ENCODE results near the gene MAPT. TPM values are rescaled to one million over a fixed set of nuclear protein-coding genes. Genes with fewer than 3 reads are reported as not detected.

MAPT gene
- total and polyA plus RNA-seq, 2 of the 4 experiments (the other 2 are of a cell fraction): 0.18 to 0.19 TPM

DNA sequence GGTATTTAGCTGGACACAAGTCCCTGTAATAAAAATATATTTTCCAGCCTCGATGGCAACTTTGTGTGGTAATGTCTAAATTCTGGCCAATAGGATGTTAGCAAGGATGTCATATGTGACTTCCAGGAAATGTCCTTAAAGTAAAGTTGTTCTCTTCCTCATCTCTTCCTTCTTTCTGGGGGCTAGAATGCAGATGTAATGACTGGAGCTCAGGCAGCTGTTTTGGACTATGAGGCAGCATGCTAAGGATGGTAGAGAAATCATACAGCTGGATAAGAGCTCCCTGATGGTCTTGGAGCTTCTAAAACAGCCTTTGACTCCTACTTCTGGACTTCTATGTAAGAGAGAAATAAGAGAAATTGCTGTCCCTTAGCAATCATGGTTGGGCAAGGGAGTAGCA is 16.9 kb upstream of the MAPT start:
- H2BK120ac ChIP-seq (ENCODE audit: low read depth, low read length): no peak overlapping the region
- H3K4me2 ChIP-seq (ENCODE audit: low read depth, low read length): no peak overlapping the region

More for the DNA sequence above, 16.9 kb upstream of the MAPT start:
- Histone ChIP-seq H3K79me1 (ENCODE audit: low read depth in 1 of 2, low read length in 2 of 2) (no peaks in the 10 kb centered on the region), H3K14ac (replicated peaks; ENCODE audit: low read depth, low read length) (no peak overlapping the region), H3K27ac (ENCODE audit: insufficient read depth, low read length) (no peak overlapping the region), H3K56ac (ENCODE audit: extremely low read depth, insufficient read depth, low read length) (no peak overlapping the region), H4K91ac (ENCODE audit: insufficient read depth, low read depth, low read length) (no peak overlapping the region), H3K9me1 (ENCODE audit: insufficient read depth, low read length) (no peaks in the 10 kb centered on the region), H3K18ac (ENCODE audit: low read depth, low read length) (no peak overlapping the region), H3K36me3 (ENCODE audit: control insufficient read depth, insufficient read depth, low read length) (no peaks in the 10 kb centered on the region), H2BK20ac (ENCODE audit: low read depth, low read length) (no peak overlapping the region), H3K4me1 (ENCODE audit: control insufficient read depth, insufficient read depth, low read length) (no peaks in the 10 kb centered on the region), H4K5ac (ENCODE audit: low read depth, low read length) (no peak overlapping the region), H2BK5ac (ENCODE audit: low read depth, low read length, poor library complexity, severe bottlenecking) (no peak overlapping the region), H3K9me3 (ENCODE audit: control insufficient read depth, insufficient read depth, low read length) (peaks cover 3% of the 10 kb centered on the region; the same call in 1 of the 2 replicates), H2AK9ac (replicated peaks; ENCODE audit: low read depth, low read length, poor library complexity) (no peak overlapping the region), H4K20me1 (ENCODE audit: insufficient read depth, low read length) (no peaks in the 10 kb centered on the region), H3K27me3 (ENCODE audit: control insufficient read depth, insufficient read depth, low read length) (peaks cover 8% of the 10 kb centered on the region), H2AK5ac (ENCODE audit: low read depth, low read length) (no peak overlapping the region), H3K23ac (ENCODE audit: low read depth, low read length) (no peak overlapping the region), H3K4ac (ENCODE audit: low read depth, low read length) (no peak overlapping the region), H4K8ac (ENCODE audit: low read depth in 2 of 2, low read length in 2 of 2) (no peak overlapping the region), H2AFZ (replicated peaks; ENCODE audit: low read length, poor library complexity) (no peak overlapping the region), H3K9ac (ENCODE audit: low read depth, low read length) (no peak overlapping the region), H2BK15ac (ENCODE audit: low read depth, low read length) (no peak overlapping the region), H3K4me3 (ENCODE audit: insufficient read depth, low read depth, low read length) (no peak overlapping the region)
- TF ChIP-seq MAZ (IDR thresholded peaks at IDR 0.05; ENCODE audit: borderline replicate concordance, low read depth, low read length): no peak
- no peak for TF ChIP-seq CEBPB (IDR thresholded peaks at IDR 0.05; ENCODE audit: low read depth, low read length)
- no peak for TF ChIP-seq SMC3 (IDR thresholded peaks at IDR 0.05; ENCODE audit: low read depth, low read length)
- TF ChIP-seq NFE2L2 (IDR thresholded peaks at IDR 0.05; ENCODE audit: low read depth, low read length): no peak
- TF ChIP-seq USF2 (IDR thresholded peaks at IDR 0.05; ENCODE audit: low read depth, low read length): no peak
- no peak for TF ChIP-seq CHD1 (IDR thresholded peaks at IDR 0.05; ENCODE audit: low read depth, low read length)
- TF ChIP-seq MXI1 (IDR thresholded peaks at IDR 0.05; ENCODE audit: borderline replicate concordance, low read depth, low read length): no peak
- no peak for TF ChIP-seq RFX5 (IDR thresholded peaks at IDR 0.05; ENCODE audit: low read depth, low read length)
- TF ChIP-seq MAFK (IDR thresholded peaks at IDR 0.05; ENCODE audit: low read depth, low read length): no peak
- TF ChIP-seq RCOR1 (IDR thresholded peaks at IDR 0.05; ENCODE audit: insufficient replicate concordance, low read length): no peak
- no peak for TF ChIP-seq RAD21 (IDR thresholded peaks at IDR 0.05; ENCODE audit: low read length)
- TF ChIP-seq, protein P1, sequence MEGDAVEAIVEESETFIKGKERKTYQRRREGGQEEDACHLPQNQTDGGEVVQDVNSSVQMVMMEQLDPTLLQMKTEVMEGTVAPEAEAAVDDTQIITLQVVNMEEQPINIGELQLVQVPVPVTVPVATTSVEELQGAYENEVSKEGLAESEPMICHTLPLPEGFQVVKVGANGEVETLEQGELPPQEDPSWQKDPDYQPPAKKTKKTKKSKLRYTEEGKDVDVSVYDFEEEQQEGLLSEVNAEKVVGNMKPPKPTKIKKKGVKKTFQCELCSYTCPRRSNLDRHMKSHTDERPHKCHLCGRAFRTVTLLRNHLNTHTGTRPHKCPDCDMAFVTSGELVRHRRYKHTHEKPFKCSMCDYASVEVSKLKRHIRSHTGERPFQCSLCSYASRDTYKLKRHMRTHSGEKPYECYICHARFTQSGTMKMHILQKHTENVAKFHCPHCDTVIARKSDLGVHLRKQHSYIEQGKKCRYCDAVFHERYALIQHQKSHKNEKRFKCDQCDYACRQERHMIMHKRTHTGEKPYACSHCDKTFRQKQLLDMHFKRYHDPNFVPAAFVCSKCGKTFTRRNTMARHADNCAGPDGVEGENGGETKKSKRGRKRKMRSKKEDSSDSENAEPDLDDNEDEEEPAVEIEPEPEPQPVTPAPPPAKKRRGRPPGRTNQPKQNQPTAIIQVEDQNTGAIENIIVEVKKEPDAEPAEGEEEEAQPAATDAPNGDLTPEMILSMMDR (conservative IDR thresholded peaks at IDR 0.05; ENCODE audit: low read depth, low read length): no peak
- TF ChIP-seq POLR2A (IDR thresholded peaks at IDR 0.05; ENCODE audit: low read depth, low read length): no peak
- TF ChIP-seq, protein P2, sequence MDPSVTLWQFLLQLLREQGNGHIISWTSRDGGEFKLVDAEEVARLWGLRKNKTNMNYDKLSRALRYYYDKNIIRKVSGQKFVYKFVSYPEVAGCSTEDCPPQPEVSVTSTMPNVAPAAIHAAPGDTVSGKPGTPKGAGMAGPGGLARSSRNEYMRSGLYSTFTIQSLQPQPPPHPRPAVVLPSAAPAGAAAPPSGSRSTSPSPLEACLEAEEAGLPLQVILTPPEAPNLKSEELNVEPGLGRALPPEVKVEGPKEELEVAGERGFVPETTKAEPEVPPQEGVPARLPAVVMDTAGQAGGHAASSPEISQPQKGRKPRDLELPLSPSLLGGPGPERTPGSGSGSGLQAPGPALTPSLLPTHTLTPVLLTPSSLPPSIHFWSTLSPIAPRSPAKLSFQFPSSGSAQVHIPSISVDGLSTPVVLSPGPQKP (IDR thresholded peaks at IDR 0.05; ENCODE audit: borderline replicate concordance, low read depth, low read length): no peak
- TF ChIP-seq FOS (IDR thresholded peaks at IDR 0.05; ENCODE audit: low read depth, low read length): no peak
- TF ChIP-seq BHLHE40 (IDR thresholded peaks at IDR 0.05; ENCODE audit: low read depth, low read length): no peak
- WGBS, 2 experiments (ENCODE audit: extremely low coverage in 2 of 2, insufficient read length in 1 of 2): no CpG with 5 or more reads among the region's 1 CpG
- no peak for DNase-seq
- dilution Hi-C loops (cut with HindIII; ENCODE audit: low sequenced_read_pairs, unreplicated experiment) (no loop called here), in situ Hi-C loops (cut with MboI; ENCODE audit: low sequenced_read_pairs) (no loop called here), intact Hi-C loops (cut with micrococcal nuclease) (no loop called here)
- no TSS peak for BruUV-seq (replicated peaks)
- ChIA-PET POLR2A (ENCODE audit: unreplicated experiment) (no interaction called here), CTCF (no interaction called here)
- ATAC-seq (ENCODE audit: low read depth): no peak

All from IMR-90 (cell line).